Nephron progenitor cell (in vitro differentiated cells): ENCODE data around the gene YIPF5.

Experiments used
- DNase-seq: peaks from one replicate; pipeline ENCODE4 v3.0.0; 2021
- H3K27ac Mint-ChIP-seq: 2 replicates; pipeline ENCODE4 v1.8.0; 2021; ENCODE audit warnings: mild to moderate bottlenecking, moderate library complexity, mixed read lengths
- H3K27me3 Mint-ChIP-seq: 2 replicates; pipeline ENCODE4 v1.8.0; 2021; ENCODE audit warnings: mild to moderate bottlenecking, low read depth, mixed read lengths; ENCODE audit not compliant: poor library complexity
- H3K36me3 Mint-ChIP-seq: 2 replicates; pipeline ENCODE4 v1.8.0; 2021; ENCODE audit warnings: low read depth, mixed read lengths
- H3K4me1 Mint-ChIP-seq: 2 replicates; pipeline ENCODE4 v1.8.0; 2021; ENCODE audit warnings: mixed read lengths
- H3K4me3 Mint-ChIP-seq: 2 replicates; pipeline ENCODE4 v1.8.0; 2021; ENCODE audit warnings: mild to moderate bottlenecking, moderate library complexity, mixed read lengths
- H3K9me3 Mint-ChIP-seq: 2 replicates; pipeline ENCODE4 v1.8.0; 2021; ENCODE audit warnings: mild to moderate bottlenecking, moderate library complexity, mixed read lengths
- TF ChIP-seq, protein P1 (sequence below): fragments of 200-600 bp; sonication (generic); IDR thresholded peaks from 2 replicates; pipeline ENCODE4 v1.5.0; 2021; ENCODE audit warnings: antibody characterized with exemption

Gene YIPF5

GRCh38 chr5:144206141-144206540 is 35.7 kb upstream of the YIPF5 start:
- DNase-seq, result no peak
- Mint-ChIP-seq H3K27ac (no peak overlapping the region), H3K4me3 (peak overlapping the region; percentile 12), H3K4me1 (peaks cover 19% of the 10 kb centered on the region), H3K36me3 (no peaks in the 10 kb centered on the region), H3K9me3 (no peaks in the 10 kb centered on the region), H3K27me3 (peaks cover 49% of the 10 kb centered on the region)
- TF ChIP-seq, protein P1, sequence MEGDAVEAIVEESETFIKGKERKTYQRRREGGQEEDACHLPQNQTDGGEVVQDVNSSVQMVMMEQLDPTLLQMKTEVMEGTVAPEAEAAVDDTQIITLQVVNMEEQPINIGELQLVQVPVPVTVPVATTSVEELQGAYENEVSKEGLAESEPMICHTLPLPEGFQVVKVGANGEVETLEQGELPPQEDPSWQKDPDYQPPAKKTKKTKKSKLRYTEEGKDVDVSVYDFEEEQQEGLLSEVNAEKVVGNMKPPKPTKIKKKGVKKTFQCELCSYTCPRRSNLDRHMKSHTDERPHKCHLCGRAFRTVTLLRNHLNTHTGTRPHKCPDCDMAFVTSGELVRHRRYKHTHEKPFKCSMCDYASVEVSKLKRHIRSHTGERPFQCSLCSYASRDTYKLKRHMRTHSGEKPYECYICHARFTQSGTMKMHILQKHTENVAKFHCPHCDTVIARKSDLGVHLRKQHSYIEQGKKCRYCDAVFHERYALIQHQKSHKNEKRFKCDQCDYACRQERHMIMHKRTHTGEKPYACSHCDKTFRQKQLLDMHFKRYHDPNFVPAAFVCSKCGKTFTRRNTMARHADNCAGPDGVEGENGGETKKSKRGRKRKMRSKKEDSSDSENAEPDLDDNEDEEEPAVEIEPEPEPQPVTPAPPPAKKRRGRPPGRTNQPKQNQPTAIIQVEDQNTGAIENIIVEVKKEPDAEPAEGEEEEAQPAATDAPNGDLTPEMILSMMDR, result no peak

DNA sequence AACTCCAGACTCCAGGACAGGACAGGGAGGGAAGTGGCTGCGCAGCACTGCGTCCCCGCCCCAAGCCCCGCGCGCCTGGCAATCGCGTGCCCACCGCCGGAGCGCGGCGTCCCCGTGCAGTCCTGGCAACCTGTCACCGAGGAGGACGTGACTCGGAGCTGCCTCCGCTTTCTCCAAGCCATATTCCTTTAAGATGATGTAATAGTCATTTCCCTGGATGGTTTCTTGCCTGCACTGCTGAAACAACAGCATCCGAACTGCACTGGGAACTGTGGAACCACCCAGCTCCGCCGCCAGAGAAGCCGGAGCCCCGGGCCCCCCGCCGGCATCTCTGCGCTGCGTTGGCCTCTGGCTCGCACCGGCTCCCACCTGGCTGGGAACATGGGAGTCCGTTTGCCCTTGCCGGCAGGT is 34.7 kb upstream of the YIPF5 start:
- peak overlapping the region; percentile 81 for H3K4me3 Mint-ChIP-seq

DNA sequence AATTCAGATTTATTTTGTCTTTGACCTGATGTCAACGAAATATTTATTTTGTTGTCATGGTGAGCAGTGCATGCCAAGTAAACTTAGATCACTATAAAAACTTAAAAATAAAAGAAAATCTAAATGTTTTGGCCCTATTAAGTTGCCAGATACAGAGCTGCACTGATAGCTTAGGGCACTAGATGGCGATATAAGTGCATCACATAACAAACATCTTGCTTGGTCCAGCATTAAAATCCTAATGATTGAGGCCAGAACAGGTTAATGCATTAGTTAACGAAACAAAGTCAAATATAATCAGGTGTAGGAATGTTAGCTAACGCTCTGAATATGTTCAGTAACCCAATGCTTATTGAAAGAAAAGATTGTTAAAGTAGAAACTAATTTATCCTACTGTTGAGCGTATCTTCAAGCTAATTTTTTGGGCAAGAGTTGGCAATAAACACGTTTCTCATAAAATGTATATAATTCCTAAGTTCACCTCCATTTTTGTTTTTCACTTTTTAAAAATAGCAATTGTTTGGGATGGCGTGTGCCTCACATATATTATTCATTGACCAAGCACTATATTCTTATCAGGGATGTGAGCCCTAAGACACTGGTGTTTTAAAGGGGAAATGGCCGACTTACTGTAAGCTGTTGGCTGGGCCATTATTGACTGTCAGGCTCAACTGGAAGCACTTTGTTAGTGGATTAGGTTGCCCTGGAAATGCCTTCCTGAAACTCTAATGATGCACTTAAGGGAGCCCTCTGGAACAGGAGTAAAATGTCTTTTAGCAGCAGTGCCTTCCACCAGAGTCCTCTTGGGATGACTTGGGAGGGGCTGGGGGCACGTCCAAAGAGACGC is 33.5 kb upstream of the YIPF5 start:
- Mint-ChIP-seq H3K27ac (no peak overlapping the region), H3K27me3 (peaks cover 49% of the 10 kb centered on the region), H3K9me3 (no peaks in the 10 kb centered on the region), H3K4me1 (peaks cover 24% of the 10 kb centered on the region), H3K36me3 (no peaks in the 10 kb centered on the region), H3K4me3 (peak overlapping the region; percentile 81)
- DNase-seq, result peak; percentile 51
- TF ChIP-seq, protein P1, result peak; percentile 89

More for the DNA sequence above, 34.7 kb upstream of the YIPF5 start:
- H3K9me3 Mint-ChIP-seq, result no peaks in the 10 kb centered on the region
- no peak overlapping the region for H3K27ac Mint-ChIP-seq
- peak; percentile 59 for DNase-seq
- H3K36me3 Mint-ChIP-seq, result no peaks in the 10 kb centered on the region
- H3K4me1 Mint-ChIP-seq, result peaks cover 19% of the 10 kb centered on the region
- H3K27me3 Mint-ChIP-seq, result peaks cover 49% of the 10 kb centered on the region
- TF ChIP-seq, protein P1, result no peak

- TF ChIP-seq, protein P1, result no peak
- no peaks in the 10 kb centered on the region for H3K9me3 Mint-ChIP-seq
- H3K36me3 Mint-ChIP-seq, result no peaks in the 10 kb centered on the region
- no peak overlapping the region for H3K27ac Mint-ChIP-seq
- no peak for DNase-seq
- H3K4me3 Mint-ChIP-seq, result no peak overlapping the region
- peaks cover 45% of the 10 kb centered on the region for H3K27me3 Mint-ChIP-seq
- peaks cover 24% of the 10 kb centered on the region for H3K4me1 Mint-ChIP-seq
Measured at GRCh38 chr5:144202726-144203125, 32.3 kb upstream of the YIPF5 start.

DNA sequence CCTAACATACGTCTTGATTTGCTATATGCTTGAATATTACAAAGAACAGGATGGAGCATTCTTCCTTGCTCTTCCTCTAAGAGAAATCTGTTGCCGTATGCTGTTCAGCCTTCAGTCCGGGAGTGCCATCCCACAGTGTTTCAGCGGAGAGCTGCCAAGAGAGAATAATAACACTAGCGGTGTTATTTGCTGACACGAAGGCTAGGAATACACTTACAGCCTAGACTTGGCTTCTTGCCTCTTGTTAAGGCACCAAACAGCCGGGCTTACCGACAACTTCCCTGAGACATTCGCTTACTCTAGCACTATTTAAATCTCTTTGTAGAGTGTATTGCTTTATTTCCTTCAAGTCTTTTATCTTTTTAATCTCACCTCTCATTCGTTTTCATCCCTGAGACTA is 31.6 kb upstream of the YIPF5 start:
- no peak overlapping the region for H3K27ac Mint-ChIP-seq
- H3K4me1 Mint-ChIP-seq, result peaks cover 22% of the 10 kb centered on the region
- H3K4me3 Mint-ChIP-seq, result no peak overlapping the region
- DNase-seq, result no peak
- H3K9me3 Mint-ChIP-seq, result no peaks in the 10 kb centered on the region
- TF ChIP-seq, protein P1, result no peak
- no peaks in the 10 kb centered on the region for H3K36me3 Mint-ChIP-seq
- H3K27me3 Mint-ChIP-seq, result peaks cover 40% of the 10 kb centered on the region

DNA sequence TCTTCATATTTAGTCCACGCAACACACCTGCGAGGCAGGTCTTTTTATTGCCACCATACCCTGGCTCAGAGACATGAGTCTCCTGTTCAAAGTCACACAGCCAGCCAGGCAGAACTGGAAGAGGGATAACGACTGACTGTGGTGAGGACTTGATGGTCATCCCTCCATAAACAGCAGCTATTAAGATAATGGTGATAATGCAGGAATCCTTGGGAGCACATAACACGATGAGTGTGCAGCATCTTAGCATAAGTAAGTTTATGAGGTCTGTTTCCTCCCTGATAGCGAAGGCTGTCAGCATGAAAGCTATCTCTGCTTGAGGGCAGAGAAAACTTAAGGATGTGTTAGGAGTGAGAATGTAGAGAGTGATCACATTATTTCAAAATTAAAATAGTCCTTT is 31.1 kb upstream of the YIPF5 start:
- Mint-ChIP-seq H3K27ac (no peak overlapping the region), H3K36me3 (no peaks in the 10 kb centered on the region), H3K9me3 (no peaks in the 10 kb centered on the region), H3K4me3 (no peak overlapping the region), H3K4me1 (peaks cover 22% of the 10 kb centered on the region), H3K27me3 (peaks cover 35% of the 10 kb centered on the region)
- TF ChIP-seq, protein P1, result no peak
- no peak for DNase-seq
